HUES48 (cell line): ENCODE measurements around the gene OR56B4.
"Not testable (repeated sequence)": the region's sequence is repeated elsewhere in the genome, so short reads cannot be mapped to it uniquely, and the experiment has no call there.

Experiments used
- H3K27ac ChIP-seq: one replicate; pipeline ENCODE4 v1.7.0; 2013; ENCODE audit warnings: low read depth, low read length, inconsistent platforms
- H3K27me3 ChIP-seq: 2 replicates; pipeline ENCODE4 v1.6.1; 2013; ENCODE audit warnings: mild to moderate bottlenecking, low read length; ENCODE audit not compliant: control insufficient read depth, insufficient read depth
- H3K36me3 ChIP-seq: 2 replicates; pipeline ENCODE4 v1.6.1; 2013; ENCODE audit warnings: low read length; ENCODE audit not compliant: control insufficient read depth, insufficient read depth
- H3K4me1 ChIP-seq: 2 replicates; pipeline ENCODE4 v1.6.1; 2013; ENCODE audit warnings: mild to moderate bottlenecking, low read length; ENCODE audit not compliant: control insufficient read depth, insufficient read depth
- H3K4me3 ChIP-seq: 2 replicates; pipeline ENCODE4 v1.5.1; 2013; ENCODE audit warnings: mild to moderate bottlenecking, low read depth, low read length
- H3K9ac ChIP-seq: 2 replicates; pipeline ENCODE4 v1.6.1; 2013; ENCODE audit warnings: mild to moderate bottlenecking, low read depth, low read length, moderate library complexity
- H3K9me3 ChIP-seq: 2 replicates; pipeline ENCODE4 v1.6.1; 2013; ENCODE audit warnings: low read length; ENCODE audit not compliant: control insufficient read depth, insufficient read depth

Gene OR56B4

GRCh38 chr11:6107384-6107783 is at the start of gene OR56B4:
TSS of gene OR56B4 (plus strand) at chr11:6107684. CDS start at chr11:6107779, 95 bp downstream.
- not testable (repeated sequence) for H3K9me3 ChIP-seq, H3K27ac ChIP-seq, H3K9ac ChIP-seq, H3K36me3 ChIP-seq, H3K4me3 ChIP-seq, H3K27me3 ChIP-seq, H3K4me1 ChIP-seq

- Histone ChIP-seq H3K27me3 (no peaks in the 10 kb centered on the region), H3K9me3 (no peaks in the 10 kb centered on the region), H3K9ac (no peak overlapping the region), H3K27ac (no peak overlapping the region), H3K4me1 (no peaks in the 10 kb centered on the region), H3K36me3 (no peaks in the 10 kb centered on the region), H3K4me3 (no peak overlapping the region)
Observed at GRCh38 chr11:6061475-6061874, 46.0 kb upstream of the OR56B4 start.

- no peaks in the 10 kb centered on the region for H3K36me3 ChIP-seq
- H3K4me3 ChIP-seq, result no peak overlapping the region
- H3K27me3 ChIP-seq, result no peaks in the 10 kb centered on the region
- no peak overlapping the region for H3K27ac ChIP-seq
- H3K9me3 ChIP-seq, result no peaks in the 10 kb centered on the region
- no peaks in the 10 kb centered on the region for H3K4me1 ChIP-seq
- H3K9ac ChIP-seq, result no peak overlapping the region
Observed at GRCh38 chr11:6062691-6063358, 44.7 kb upstream of the OR56B4 start.

- Histone ChIP-seq H3K4me1 (peaks cover 10% of the 10 kb centered on the region), H3K36me3 (no peaks in the 10 kb centered on the region), H3K9me3 (no peaks in the 10 kb centered on the region), H3K27me3 (no peaks in the 10 kb centered on the region), H3K9ac (no peak overlapping the region), H3K27ac (no peak overlapping the region), H3K4me3 (no peak overlapping the region)
Observed at GRCh38 chr11:6067502-6067901, 40.0 kb upstream of the OR56B4 start.

- not testable (repeated sequence) for H3K9ac ChIP-seq, H3K36me3 ChIP-seq, H3K4me1 ChIP-seq, H3K27ac ChIP-seq, H3K4me3 ChIP-seq, H3K27me3 ChIP-seq
- H3K9me3 ChIP-seq, result peaks cover 14% of the 10 kb centered on the region
Observed at GRCh38 chr11:6076443-6076842, 31.0 kb upstream of the OR56B4 start.

- Histone ChIP-seq H3K27me3 (no peaks in the 10 kb centered on the region), H3K36me3 (no peaks in the 10 kb centered on the region), H3K4me3 (no peak overlapping the region), H3K9me3 (peaks cover 14% of the 10 kb centered on the region), H3K9ac (no peak overlapping the region), H3K27ac (no peak overlapping the region), H3K4me1 (no peaks in the 10 kb centered on the region)
Observed at GRCh38 chr11:6077723-6078122, 29.8 kb upstream of the OR56B4 start.

GRCh38 chr11:6079463-6079862 is 28.0 kb upstream of the OR56B4 start:
- Histone ChIP-seq H3K27me3 (no peaks in the 10 kb centered on the region), H3K4me3 (no peak overlapping the region), H3K9me3 (peaks cover 14% of the 10 kb centered on the region), H3K9ac (no peak overlapping the region), H3K27ac (no peak overlapping the region), H3K36me3 (no peaks in the 10 kb centered on the region), H3K4me1 (no peaks in the 10 kb centered on the region)

- Histone ChIP-seq H3K9ac (no peak overlapping the region), H3K27ac (no peak overlapping the region), H3K4me1 (no peaks in the 10 kb centered on the region), H3K4me3 (no peak overlapping the region), H3K27me3 (no peaks in the 10 kb centered on the region), H3K36me3 (no peaks in the 10 kb centered on the region), H3K9me3 (no peaks in the 10 kb centered on the region)
Observed at GRCh38 chr11:6083129-6083528, 24.4 kb upstream of the OR56B4 start.

- Histone ChIP-seq H3K36me3 (no peaks in the 10 kb centered on the region), H3K4me1 (no peaks in the 10 kb centered on the region), H3K9ac (no peak overlapping the region), H3K4me3 (no peak overlapping the region), H3K27ac (no peak overlapping the region), H3K9me3 (no peaks in the 10 kb centered on the region), H3K27me3 (no peaks in the 10 kb centered on the region)
Observed at GRCh38 chr11:6084587-6084986, 22.9 kb upstream of the OR56B4 start.

GRCh38 chr11:6094186-6094585 is 13.3 kb upstream of the OR56B4 start:
- Histone ChIP-seq H3K4me3 (no peak overlapping the region), H3K4me1 (no peaks in the 10 kb centered on the region), H3K9ac (no peak overlapping the region), H3K9me3 (no peaks in the 10 kb centered on the region; the same call in 1 of the 2 replicates), H3K27me3 (no peaks in the 10 kb centered on the region), H3K27ac (no peak overlapping the region), H3K36me3 (no peaks in the 10 kb centered on the region)

- Histone ChIP-seq H3K9me3 (no peaks in the 10 kb centered on the region; the same call in 1 of the 2 replicates), H3K27ac (no peak overlapping the region), H3K4me1 (no peaks in the 10 kb centered on the region), H3K27me3 (no peaks in the 10 kb centered on the region), H3K9ac (no peak overlapping the region), H3K4me3 (no peak overlapping the region), H3K36me3 (no peaks in the 10 kb centered on the region)
Observed at GRCh38 chr11:6095798-6096197, 11.7 kb upstream of the OR56B4 start.
